Fibroblast of mammary gland (primary cell): Measurements from ENCODE around the gene C1orf159.
"Not testable (repeated sequence)": the region's sequence is repeated elsewhere in the genome, so short reads cannot be mapped to it uniquely, and the experiment has no call there.

Experiments
- DNase-seq: peaks from one replicate; pipeline ENCODE4 v3.0.0-alpha.2; 2010; ENCODE audit warnings: low read depth
- H3K4me3 ChIP-seq: 2 replicates; pipeline ENCODE4 v1.5.1; 2011; ENCODE audit warnings: low read depth, mild to moderate bottlenecking, low read length, moderate library complexity; ENCODE audit not compliant: control insufficient read depth
- TF ChIP-seq, protein P1 (sequence below): conservative IDR thresholded peaks from 2 replicates; pipeline ENCODE4 v1.5.1; 2011; ENCODE audit warnings: low read depth, low read length, inconsistent platforms; ENCODE audit not compliant: control insufficient read depth, insufficient read depth

The C1orf159 gene

DNA sequence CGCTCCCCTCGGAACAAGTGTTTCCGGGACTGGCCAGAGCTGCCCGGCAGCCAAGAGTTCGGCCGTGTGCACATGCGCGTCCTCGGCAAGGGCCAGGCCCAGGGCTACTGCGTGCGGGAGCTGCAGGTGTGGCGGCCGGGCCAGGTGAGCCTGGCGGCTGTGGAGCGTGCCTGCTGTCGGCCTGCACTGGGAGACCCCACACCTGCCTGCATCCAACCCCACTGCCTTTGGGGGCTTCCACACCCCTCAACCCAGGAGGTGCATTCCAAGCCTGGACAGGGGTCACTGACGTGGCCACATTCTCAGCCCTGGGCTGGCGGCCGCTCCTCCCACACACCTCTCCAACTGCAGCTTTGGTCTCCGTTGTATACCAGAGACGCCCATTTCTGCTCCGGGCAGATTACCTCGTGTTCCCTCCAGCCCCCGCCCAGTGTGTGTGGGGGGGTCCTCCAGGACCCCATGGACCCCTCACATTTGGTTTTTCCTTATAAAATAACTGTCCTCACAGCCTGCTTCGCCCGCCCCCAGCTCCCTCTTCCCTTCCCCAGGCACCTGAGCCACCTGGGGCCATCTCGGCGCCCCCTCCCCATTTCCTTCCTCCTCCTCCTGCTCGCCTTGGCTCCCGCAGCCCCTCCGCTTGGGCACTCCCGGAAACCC, 47.9 kb downstream of the C1orf159 start:
- no peak overlapping the region for H3K4me3 ChIP-seq
- no peak for DNase-seq
- TF ChIP-seq, protein P1, sequence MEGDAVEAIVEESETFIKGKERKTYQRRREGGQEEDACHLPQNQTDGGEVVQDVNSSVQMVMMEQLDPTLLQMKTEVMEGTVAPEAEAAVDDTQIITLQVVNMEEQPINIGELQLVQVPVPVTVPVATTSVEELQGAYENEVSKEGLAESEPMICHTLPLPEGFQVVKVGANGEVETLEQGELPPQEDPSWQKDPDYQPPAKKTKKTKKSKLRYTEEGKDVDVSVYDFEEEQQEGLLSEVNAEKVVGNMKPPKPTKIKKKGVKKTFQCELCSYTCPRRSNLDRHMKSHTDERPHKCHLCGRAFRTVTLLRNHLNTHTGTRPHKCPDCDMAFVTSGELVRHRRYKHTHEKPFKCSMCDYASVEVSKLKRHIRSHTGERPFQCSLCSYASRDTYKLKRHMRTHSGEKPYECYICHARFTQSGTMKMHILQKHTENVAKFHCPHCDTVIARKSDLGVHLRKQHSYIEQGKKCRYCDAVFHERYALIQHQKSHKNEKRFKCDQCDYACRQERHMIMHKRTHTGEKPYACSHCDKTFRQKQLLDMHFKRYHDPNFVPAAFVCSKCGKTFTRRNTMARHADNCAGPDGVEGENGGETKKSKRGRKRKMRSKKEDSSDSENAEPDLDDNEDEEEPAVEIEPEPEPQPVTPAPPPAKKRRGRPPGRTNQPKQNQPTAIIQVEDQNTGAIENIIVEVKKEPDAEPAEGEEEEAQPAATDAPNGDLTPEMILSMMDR, result no peak

- H3K4me3 ChIP-seq, result no peak overlapping the region
- no peak for DNase-seq
- TF ChIP-seq, protein P1, result no peak
Observed at GRCh38 chr1:1067284-1067859, 48.5 kb downstream of the C1orf159 start.

DNA sequence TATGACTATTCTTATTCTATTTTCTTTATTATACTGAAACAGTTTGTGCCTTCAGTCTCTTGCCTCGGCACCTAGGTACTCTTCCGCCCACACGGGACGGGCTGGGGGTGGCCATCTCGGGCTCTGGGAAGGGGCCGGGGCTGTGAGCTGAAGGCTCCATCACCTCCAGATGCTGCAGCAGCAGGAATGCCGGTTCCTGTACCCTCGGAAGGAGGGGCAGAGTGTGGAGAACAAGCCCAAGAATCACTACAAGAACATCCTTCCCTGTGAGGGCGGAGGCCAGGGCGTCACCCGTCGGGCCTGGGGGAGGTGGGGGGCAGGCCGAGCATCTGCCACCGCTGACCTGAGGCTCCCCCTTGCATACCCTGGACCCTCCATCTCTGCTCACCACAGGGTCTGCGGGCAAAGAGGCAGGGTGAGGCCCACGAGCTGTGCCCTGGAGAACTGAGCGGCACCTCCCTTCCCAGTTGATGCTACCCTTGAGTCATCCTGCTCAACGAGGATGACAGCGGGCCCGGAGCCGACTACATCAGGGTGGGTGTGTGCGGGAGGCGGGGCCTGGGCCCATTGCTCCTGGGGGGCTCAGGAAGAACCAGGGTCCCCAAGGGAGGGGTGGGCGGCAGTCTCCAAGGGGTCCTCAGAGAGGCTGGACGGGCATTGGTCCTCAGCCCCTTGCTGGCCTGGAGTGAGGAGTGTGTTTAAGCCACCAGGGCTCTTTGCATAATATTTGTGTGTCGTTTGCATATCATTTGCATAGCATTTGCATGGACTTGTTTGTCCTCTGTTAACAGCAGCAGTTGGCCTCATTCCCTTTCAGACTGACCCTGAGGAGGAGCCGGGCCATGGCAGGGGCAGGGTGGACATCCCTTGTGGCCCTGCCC, 49.2 kb downstream of the C1orf159 start:
- no peak for DNase-seq
- TF ChIP-seq, protein P1, result no peak
- no peak overlapping the region for H3K4me3 ChIP-seq

GRCh38 chr1:1065940-1066304, 50.0 kb downstream of the C1orf159 start:
- H3K4me3 ChIP-seq, DNase-seq: not testable (repeated sequence)

DNA sequence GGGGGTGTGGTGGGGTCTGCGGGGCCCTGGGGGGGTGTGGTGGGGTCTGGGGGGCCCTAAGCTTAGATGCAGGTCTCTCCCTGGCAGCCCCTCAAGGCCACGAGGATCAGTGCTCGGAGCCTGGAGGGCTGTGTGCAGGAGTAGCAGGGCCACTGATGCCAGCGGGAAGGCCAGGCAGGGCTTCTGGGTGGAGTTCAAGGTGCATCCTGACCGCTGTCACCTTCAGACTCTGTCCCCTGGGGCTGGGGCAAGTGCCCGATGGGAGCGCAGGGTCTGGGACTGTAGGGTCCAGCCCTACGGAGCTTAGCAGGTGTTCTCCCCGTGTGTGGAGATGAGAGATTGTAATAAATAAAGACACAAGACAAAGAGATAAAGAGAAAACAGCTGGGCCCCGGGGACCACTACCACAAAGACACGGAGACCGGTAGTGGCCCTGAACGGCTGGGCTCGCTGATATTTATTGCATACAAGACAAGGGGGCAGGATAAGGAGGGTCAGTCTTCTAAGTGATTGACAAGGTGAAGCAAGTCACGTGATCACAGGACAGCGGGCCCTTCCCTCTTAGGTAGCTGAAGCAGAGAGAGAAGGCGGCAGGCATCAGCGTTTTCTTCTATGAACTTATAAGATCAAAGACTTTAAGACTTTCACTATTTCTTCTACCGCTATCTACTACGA, 50.5 kb downstream of the C1orf159 start:
- no peak for DNase-seq
- TF ChIP-seq, protein P1, result no peak
- no peak overlapping the region for H3K4me3 ChIP-seq

GRCh38 chr1:1063945-1064831, 51.7 kb downstream of the C1orf159 start:
- TF ChIP-seq, protein P1, result no peak
- H3K4me3 ChIP-seq, result no peak overlapping the region
- peak; percentile 84 for DNase-seq
